Measurements from ENCODE around the gene GPC3.
"Not testable (repeated sequence)": the region's sequence is repeated elsewhere in the genome, so short reads cannot be mapped to it uniquely, and the experiment has no call there.

Gene GPC3

DNA sequence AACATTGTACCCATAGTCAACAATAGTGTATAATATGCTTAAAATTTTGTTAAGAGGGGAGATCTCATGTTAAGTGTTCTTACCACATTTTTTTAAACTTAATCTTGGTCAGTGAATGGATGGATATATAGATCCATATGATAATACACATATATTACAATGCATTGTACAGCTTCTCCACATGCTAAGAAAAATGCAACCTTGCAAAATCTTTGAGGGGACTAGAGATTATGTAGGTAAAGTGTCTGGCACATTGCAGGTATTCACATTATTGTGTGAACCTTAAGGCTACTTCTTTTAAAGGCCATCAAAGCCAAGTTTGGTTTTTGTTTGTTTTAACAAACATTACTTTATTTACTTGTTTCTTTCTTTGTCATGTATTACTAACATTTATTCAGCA is 10.4 kb upstream of the GPC3 start:
- no peak for DNase-seq (ENCODE audit: low read depth)

DNA sequence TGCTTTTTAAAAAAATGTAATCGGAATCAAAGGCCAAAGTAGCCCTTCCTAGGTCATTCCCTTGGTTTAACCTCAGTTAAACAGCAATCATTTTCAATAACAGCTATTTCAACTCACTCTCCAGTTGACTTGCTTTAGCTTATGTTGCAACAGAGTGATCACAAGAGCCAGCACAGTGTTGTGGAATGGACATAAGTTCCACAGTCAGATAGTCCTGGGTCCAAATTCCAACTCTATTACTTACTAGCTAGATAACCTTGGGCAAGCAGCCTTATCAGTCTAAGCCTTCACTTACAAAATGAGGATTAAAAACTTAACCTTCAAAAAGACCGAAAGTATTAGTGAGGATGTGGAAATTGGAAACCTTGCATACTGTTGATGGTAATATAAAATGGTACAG is 9.2 kb upstream of the GPC3 start:
- no peak for DNase-seq (ENCODE audit: low read depth)

DNA sequence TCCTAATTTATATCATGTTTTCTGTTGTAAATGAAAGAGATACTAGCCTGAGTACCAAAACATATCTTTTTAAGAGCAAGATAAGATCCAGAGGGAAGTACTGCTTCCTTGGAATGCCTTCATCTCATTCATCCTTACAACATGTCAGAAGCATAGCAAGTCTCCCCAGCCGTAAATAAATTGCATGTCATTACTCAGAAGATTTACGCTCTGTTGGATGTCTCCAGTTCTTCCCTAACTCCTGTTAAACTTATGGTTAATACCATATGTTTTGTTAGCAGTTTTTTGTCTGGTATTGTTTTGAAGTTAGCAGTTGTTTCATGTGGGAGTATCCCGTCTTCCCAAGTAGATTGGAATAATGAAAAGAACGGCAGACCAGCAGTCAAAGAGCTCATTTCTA is 7.5 kb upstream of the GPC3 start:
- DNase-seq (ENCODE audit: low read depth) = no peak

DNA sequence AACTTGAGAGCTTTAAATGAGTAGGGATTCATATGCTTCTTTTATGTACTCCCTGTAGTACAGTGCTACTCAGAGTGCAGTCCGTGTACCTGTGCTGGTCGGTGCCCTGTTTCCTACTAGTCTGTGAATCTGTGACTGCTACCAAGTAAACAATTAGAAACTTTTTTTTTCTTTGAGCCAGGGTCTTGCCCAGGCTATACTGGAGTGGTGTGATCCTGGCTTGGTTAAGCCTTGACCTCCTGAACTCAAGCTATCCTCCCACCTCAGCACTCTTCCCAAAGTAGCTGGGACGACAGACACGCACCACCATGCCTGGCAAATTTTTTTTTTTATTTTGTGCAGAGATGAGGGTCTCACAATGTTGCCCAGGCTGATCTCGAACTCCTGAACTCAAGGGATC is 6.4 kb upstream of the GPC3 start:
- no peak for DNase-seq (ENCODE audit: low read depth)

DNA sequence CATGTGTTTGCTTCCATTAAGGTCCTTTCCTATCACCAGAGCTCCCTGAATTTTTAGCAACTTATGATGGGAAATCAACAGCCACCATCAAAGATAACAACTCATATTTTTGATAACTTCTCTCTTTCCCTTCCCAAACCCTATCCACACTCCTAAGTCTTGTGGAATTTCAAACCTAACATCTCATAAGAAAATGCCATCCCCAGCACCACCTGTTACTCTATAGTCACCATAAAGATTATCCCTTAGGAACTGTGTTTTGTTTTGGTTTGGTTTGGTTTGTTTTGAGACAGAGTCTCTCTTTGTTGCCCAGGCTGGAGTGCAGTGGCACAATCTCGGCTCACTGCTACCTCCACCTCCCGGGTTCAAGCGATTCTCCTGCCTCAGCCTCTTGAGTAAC is 5.7 kb upstream of the GPC3 start:
- not testable (repeated sequence) for DNase-seq (ENCODE audit: low read depth)

DNA sequence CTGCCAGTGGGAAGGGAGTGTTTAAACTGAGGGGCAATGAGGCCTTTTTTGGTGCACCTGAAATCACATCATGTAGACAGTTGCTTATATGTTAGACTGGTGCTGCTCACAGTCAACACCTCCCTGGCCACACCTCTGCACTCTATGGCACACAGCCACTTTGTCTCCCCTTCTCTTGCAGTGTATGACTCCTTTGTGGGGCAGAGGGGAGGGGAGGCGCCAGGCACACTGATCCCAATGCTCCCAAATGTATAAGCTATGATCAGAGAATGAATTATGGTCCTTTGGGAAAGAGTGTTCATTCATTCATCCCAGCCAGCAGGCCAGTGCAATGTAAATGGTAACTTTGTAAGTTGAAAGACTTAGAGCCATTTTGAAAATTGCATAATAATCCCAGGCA is 4.6 kb upstream of the GPC3 start:
- DNase-seq (ENCODE audit: low read depth) = no peak

DNA sequence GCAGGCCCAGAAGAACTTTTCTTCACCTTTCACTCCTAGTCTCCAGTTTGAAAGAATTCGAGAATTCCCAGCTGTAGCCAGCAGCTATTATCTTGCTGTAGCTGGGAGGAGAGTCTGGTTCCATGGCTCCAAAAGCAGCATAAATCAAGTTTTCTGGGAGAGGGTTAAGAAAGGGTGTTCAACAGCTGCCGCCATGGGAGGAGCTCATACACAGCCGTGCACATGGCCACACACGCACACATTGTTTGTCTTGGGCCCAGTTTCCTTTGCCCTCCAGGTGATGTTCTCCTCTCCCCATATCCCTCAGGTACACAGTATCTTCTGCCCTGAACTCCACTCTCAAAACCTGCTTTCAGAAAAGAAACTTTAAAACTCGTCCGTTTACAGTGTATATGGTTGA is 4.1 kb upstream of the GPC3 start:
- no peak for DNase-seq (ENCODE audit: low read depth)

DNA sequence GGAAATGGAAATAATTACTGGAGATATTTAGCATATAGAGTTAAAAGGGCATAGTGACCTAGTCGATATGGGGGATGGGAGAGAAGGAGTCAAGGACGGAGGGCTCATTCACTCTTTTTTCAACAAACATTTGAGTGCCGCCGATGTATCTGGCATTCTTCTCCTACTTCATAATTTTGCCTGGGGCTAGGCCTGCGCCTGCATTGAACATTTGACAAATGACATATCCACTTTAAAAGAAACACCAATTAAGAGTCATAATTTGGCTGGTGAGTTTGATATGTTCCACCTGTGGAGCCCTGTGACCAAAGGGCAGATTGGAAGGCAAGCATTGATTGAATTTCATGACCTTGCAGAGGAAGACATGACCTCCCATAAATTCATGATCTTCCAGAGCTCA is 2.6 kb upstream of the GPC3 start:
- DNase-seq (ENCODE audit: low read depth) = no peak

DNA sequence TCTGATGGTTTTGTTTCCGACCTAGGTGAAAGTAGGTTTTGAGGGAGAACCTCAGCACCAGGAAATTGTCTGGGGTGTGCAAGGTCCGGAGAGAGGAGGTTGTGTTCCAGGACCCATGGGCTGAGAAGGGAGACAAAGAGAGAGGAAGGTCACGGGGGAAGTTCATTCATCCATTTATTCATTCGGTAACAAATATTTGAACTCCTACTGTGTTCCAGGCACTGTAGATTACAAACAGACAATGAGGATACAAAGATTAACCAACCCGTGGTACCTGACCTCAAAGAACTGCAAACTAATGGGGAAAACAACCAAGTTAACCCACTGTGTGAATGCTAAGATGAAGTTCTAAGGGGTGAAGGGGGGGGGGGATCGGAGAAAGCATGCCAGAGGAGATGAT is 1.8 kb upstream of the GPC3 start:
- no peak for DNase-seq (ENCODE audit: low read depth)

DNA sequence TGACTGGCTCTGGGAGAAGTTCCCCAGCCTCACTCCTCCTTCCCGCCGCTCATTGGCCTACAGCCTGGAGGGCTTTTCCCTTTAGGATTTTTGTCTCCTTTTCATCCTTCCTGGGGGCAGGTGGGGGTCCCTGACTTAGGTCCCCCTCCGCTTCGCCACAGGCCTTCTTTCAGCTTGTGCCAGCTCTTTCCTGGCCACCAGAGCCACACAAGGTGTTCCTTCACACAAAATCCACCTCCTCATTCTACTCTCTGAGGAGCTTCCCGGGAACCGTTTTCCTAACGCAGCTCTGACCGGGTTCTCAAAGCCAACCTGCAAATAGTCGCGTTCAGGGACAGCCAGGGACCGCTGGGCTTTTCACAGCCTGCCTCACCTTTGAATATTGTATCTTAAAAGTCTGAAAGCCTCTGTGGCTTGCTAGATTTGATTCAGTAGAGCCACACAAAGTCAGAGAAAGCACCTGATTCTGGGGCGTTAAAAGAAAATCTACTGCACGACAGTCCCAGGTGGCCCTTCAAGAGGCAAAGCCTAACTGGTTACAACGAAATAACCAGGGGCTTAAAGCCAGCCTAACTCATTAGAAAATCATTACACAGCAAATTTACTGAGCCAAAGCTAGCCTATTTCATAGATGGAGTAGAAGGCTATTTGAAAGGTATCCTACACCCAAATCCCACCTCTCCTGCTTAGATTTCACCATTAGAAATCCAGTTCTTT is 731 bp upstream of the GPC3 start:
- no peak for DNase-seq (ENCODE audit: low read depth)

DNA sequence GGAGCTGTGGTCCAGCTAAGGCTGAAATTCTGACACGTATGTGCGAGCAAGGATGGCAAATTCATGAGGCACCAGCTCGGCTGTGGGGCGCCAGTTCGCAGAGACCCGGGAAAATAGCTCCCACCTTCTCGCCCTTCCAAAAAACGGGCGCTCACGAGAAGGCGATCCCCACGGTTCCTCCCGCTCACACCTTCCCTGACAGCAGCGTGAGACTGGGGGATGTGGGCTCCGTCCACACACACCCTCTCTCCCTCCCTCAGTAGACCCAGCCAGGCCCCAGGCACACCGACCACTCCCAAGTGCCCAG is 584 bp downstream of the GPC3 start:
- DNase-seq (ENCODE audit: low read depth) = no peak

DNA sequence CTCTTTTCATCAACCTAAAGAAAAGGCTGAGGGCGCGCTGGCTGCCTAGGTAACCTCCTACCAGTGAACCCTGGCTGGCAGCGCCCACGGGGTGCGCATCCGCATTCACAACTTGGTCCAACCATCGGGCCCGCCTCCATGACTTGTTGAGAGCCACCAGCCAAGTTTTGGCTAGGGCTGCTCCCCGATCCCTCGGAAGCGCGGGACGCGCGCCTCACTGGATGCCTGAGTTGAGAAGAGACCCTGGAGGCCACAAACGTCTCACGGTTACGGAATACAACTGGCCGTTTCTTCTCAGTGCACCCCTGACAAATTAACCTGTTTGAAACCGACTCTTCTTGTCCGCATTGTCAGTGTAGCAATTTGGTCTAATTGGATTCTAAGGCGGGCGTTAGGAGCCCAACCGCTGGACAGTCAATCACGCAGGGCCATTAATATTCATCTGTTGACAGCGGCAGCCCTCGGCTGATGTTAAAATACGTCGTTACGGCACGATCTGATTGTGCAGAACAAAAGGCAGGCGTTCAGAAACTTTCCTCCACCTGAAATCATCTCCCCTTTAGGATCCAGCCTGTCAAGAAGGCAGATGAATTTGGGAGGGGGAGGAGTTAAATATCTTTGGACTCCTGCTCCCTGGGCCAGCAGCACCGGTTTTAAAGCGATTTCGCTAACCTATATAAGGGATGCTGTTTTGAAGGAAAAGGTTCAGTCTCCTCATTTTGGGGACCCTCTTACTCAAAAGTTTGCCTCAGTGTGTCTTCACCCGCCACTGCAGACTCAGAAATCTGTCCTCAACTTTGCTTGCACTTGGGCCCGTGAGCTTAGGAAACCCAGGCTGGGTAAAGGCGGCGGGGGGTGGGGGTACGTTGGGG is 1.2 kb downstream of the GPC3 start:
- no peak for DNase-seq (ENCODE audit: low read depth)

DNA sequence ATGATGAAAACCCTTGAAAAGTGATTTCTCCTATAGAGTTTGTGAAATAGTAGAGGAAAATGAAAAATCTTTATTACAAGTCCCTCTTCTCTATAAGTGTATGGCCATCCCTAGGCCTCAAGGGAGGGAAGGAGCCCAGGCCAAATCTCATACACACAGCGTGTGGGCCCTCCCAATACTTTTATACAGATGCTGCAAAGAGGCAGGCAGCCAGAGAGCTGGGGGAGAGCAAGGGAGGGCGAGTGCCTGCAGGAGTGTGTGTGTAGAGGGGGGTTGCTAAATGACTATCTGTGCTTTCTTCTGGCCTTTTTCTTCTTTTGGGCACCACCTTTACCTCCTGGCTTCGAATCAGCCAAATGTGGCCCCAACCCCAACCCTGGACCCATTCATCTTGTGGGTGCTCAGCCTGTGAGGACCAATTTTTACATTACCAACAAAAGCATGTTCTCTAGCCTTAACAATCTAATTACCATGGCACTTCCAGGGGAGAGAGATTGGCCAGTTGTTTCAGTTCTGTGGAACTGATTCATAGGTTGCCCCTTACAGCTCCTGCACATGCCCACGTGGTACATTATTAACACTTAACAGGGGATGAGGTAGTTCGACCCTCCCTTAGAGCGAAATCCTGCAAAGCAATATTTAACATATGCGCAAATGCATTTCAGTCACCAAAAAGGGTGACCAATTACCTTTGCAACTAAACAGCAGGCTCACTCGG is 2.0 kb downstream of the GPC3 start:
- no peak for DNase-seq (ENCODE audit: low read depth)

DNA sequence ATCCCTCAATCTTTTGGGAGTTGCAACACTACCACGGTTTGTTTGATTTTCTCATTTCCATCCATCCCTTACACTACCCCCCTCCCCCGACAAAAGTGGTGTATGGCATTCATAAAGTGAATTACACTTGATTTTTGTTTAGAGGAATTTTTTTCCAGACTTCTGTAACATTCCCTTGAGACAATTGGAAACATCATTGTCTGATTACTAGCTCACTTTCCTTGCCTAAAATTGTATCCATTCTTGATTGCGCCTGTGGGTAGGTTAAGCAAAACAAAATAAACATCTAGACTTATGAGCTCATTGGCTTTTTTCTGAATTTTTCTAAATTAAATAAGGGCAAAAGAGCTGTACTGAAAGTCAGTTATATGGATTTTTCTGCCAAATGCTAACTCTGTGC is 3.5 kb downstream of the GPC3 start:
- no peak for DNase-seq (ENCODE audit: low read depth)

DNA sequence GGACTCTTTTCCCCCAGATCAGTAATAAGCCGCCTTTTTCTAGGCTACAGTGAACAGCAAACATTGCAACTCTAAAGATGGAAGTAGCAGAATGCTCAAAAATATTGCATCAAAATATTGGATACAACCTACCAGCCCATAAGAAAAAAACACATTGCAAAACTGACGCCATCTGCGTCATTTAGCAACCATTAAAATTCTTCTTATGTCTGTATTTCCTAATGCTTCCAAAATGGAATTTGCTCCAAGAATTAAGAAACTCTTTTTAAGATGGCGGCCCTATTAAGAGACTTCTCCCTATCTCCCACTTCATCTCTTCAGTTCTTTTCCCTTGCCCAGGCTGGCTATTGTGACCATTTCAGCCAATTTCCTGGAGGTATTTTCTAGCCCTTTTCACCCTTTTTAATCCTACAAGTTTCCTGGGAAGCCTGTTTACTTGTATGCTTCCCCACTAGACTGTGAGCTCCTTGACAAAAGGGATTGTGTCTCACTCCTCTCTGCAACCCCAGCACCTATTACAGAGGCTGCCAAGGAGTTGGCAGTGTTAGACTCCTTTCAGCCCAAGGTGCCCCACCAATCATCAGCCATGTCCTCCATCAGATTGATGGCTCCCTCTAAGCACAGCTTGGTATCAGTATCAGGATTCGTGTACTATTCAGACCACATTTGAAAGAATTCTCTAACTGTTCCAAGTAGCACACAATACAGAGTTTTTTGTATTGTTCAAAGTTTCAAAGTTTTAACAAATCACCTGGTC is 4.4 kb downstream of the GPC3 start:
- no peak for DNase-seq (ENCODE audit: low read depth)

DNA sequence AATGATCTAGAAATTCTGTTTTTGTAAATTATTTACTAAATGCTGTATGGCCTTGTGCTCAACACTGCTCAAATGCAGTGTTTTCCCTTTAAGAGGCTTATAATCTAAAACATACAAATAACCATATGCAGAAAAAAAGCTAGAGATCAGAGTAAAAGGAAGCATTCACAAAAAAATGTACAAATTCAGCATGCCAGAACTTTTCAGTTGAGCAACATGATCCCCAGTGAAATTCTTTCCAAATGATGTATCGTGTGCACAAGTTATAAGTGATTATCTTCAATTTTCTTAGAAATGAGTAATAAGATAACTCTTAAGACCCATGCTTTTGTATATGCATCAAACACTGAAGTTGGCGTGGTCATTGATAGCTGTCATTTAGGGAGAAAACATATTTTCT is 5.0 kb downstream of the GPC3 start:
- no peak for DNase-seq (ENCODE audit: low read depth)

DNA sequence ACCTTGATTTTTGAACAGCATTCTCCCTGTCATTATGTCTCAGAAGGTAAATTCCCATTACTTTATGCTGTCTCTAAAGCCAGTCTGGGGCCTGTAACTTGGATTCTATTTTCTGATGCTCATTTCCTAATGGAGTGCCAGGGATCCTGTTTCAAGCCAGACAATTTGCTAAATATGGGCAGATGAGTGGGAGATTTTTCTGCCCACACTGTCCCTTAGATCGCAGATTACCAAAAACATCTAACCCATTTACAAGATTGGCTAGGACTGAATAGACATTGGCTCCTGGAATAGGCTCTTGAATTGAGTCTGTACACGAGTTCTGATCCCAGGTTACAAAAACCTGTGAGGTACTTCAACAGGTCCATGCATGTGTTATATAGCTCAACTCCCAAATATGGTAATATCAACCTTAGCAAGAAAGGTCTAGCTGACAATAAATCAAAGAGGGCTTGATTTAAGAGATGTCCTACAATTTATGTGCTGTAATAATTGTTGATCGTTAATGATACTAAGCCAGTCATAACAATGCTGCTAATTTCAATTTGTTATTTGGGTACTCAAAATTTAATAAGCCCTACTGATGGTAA is 5.7 kb downstream of the GPC3 start:
- no peak for DNase-seq (ENCODE audit: low read depth)

DNA sequence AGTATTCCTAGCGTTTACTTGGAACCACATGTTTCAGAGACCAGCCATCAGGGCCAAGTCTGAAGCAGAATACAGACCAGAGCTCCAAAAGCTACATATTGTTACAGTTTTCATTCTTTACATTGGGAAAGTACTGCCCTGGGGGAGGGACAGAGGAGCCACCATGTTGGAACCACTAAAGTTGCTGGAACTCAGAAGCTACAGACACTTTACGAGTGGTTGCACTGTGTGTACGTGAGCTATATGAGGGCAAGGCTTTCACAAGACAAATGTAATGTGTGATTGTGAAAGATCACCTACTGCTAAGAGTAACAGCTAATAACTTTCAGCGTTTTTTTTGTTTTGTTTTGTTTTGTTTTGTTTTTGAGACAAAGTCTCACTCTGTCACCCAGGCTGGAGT is 11.7 kb downstream of the GPC3 start:
- DNase-seq (ENCODE audit: low read depth) = no peak

DNA sequence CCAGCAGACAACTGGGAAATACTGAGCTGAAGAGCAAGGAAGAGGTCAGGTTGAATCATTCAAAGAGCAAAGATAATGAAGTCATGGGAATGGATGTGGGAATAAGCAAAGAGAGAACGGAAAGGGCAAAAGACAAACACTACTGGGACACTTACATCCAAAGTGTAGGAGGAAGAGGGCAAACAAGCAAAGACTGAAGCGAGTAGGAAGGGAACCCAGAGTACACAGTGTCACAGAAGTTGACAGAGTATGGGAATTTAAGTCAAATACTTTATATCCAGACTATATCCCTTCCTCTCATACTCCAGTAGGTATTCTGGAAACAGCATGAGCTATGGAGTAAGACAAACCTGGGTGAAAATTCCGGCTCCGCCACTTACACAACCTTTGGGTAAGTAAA is 12.5 kb downstream of the GPC3 start:
- no peak for DNase-seq (ENCODE audit: low read depth)

DNA sequence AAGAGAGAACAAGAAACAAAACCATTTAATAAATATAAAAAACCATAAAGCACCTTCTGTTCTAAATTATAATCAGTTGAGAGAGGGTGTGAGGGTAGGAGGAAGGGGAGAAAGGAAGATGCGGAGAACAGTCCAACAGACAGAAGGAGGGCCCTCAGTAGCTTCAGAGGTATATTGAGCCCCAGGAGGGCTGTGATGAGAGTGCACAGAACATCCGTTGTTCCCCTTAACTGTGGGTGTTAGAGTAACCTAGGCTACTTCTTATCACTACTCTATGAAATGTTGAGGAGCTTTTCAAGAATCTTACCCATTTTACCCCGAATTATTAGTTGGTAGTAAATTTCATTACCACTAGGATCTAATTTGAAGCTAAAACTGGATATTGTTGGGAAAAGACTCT is 13.8 kb downstream of the GPC3 start:
- DNase-seq (ENCODE audit: low read depth) = no peak

DNA sequence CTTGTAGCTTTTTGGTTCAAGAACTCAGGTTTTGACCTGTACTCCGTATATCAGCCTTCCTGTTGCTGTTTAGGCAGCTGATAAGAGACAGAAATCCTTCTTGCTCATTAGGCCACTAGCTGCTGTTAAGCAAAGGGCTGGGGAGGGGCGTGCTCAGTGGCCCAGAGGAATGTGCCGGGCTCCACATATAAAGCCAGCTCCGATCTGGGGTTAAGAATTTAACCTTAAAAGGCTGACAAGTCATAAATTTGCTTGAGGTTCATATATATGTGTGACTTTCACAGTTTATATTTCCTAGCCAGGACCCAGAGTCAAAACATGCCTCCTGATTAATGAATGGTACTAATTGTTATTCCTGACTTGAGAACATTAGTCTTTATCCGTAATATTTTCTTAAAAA is 15.3 kb downstream of the GPC3 start:
- DNase-seq (ENCODE audit: low read depth) = no peak

DNA sequence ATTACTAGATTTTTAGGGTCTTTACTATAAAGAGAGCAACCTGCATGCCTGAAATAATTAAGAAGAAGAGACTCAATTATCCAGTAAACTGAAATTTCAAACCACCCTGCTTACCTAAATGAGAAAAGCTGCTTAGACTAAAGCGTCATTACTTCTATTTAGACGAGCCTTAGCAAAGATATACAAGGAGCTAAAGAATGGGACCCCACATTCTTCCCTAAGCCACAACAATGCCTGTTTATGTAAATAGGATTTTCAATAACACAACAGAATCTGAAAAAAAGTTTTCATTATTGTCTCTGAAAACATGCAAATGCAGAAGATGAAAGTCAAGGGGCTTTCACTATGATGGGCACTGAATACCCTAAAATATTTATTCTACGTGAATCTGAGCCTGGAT is 16.2 kb downstream of the GPC3 start:
- no peak for DNase-seq (ENCODE audit: low read depth)

Measured in T follicular helper cell (primary cell).